ENCODE data around the gene MCAM.
A peak's percentile ranks its signal among the peaks of the same experiment; 100 is the strongest.

Gene MCAM, protein sequence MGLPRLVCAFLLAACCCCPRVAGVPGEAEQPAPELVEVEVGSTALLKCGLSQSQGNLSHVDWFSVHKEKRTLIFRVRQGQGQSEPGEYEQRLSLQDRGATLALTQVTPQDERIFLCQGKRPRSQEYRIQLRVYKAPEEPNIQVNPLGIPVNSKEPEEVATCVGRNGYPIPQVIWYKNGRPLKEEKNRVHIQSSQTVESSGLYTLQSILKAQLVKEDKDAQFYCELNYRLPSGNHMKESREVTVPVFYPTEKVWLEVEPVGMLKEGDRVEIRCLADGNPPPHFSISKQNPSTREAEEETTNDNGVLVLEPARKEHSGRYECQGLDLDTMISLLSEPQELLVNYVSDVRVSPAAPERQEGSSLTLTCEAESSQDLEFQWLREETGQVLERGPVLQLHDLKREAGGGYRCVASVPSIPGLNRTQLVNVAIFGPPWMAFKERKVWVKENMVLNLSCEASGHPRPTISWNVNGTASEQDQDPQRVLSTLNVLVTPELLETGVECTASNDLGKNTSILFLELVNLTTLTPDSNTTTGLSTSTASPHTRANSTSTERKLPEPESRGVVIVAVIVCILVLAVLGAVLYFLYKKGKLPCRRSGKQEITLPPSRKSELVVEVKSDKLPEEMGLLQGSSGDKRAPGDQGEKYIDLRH

DNA sequence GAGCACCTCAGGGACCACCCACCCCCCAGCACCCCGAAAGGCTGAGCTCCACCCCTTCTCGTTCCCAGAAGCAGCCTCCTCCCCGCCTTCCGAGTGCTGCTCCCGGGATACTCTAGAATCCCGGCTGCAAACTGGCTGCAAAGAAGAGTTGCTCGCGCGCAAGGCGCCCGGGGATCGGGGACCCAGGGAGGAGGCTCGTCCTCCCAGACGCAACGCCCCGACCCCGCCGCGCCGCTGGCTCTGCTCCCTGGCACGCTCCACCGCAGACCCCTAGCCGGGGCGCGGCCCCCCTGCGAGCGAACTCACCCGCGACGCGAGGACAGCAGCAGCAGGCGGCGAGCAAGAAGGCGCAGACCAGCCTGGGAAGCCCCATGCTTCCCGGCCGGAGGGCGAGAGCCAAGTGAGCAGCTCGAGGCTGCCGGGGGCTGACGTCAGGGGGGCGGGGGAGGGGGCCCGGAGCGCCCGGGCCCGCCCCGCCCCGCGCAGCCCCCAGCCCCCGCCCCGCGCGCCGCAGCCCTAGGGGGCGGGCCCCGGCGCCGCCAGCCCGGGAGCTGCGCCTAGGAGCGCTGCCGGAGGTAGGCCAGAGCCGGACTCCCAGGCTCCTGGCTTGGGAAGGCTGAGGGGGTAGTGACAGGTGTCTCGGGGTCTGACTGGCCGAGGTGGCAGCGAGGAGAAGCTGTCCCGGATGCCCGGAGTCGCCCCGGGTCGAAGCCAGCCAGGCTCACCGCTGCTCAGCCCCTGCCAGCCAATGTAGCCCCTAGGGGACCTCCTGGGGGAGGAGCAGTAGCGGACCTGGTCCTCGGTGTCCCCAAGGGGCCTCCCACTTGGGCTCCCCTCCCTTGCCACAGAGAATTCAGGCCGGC, at the start of gene MCAM:
MCAM (minus strand) TSS at position 402 of the 863 bp plus-strand sequence; CDS start at position 373, 29 bp downstream.
- DNase-seq: no peak

DNA sequence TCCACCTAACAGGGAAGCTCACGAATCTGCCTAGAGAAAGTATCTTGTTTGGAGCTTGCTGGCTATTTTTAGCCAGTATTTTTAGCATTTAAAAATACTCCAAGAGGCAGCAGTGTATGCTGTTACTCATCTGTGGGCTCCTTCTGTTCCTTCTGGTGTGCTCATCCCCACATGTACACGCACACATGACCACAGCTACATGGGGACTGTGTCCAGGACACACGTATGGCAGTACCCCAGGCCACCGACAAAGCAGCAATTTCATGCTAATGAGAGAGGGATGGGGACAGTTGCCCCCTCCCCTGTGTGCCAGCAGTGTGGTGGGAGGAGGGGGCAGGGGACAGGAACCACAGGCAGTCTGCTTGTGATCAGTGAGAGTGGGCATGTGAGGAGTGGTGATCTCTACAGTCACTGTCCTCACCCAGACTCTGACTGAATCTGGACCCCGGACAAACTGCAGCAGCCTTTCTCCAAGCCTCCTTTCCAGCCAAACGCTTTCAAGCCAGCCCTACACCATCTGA, 48.2 kb upstream of the MCAM start:
- peak in 1 of 2 experiments; percentile 11 for DNase-seq

DNA sequence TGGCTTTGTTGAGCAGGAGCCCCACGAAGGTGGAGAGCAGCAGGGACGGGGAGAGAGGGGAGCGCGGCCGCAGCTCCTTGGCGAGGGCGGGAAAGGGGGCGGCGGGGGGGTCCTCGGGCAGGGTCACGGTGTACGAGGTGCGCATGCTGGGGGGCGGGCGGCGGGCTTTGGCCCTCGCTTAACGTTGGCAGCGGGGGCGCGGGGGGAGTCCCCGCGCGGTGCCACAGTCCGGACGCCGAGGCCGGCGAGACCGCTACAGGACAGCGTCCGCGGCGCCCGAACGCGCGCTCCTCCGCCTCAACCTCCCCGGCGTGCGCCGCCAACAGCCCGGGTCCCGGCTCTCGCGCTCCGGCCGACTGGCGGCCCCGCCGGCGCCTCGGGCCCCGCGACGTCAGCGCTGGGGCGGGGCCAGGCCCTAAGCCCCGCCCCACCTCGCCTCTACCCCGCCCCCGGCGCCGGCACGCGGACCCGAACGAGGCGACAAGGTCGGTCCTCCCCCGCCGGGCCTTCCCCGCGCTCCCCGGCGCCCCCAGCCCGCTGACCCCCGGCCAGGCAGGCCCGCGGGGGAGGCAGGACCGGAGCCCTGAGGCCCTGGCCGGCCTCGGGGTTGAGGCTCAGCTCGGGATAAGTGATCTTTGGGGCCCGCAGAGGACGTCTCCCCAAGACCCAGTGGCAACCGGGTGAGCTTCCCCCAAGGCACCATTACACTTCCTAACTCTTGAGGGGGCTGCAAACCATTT, 47.1 kb upstream of the MCAM start:
- DNase-seq: peak; percentile 27 to 38

DNA sequence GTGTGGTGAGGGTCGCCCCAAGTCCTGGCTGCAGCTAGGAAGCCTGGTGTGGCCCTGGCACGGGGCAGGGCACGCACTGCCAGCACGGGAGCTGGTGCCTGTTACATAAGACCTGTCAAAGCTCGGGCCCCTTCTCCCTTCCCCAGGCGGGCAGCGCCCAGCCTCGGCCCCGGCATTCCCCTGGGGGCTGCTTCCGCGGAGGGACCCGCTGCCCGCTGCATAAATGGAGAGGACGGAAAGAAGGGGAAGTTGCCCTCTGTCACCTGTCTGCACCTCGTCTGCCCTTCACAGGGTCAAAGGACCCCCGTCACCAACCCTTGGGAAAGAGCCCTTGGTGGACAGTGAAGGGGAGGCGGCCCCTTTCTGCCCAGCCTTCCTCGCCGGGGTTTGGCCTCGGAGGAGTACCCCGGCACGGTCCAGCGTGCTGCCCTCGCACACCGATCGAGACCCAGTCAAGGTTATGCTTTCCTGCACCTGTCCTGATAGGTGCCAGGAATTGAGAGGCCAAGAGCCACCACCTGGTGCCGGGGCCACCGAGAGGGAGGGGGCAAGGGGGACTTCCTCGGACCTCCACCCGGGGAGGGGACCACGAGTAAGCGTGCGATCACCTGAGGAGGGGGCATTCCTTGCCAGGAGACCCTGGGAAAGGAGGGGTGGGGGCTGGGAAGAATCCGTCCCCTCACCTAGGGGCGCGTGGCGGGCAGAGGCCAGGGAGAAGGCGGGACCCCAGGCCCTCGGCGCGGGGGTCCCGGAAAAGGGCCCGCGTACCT, 46.3 kb upstream of the MCAM start:
- no peak for DNase-seq

DNA sequence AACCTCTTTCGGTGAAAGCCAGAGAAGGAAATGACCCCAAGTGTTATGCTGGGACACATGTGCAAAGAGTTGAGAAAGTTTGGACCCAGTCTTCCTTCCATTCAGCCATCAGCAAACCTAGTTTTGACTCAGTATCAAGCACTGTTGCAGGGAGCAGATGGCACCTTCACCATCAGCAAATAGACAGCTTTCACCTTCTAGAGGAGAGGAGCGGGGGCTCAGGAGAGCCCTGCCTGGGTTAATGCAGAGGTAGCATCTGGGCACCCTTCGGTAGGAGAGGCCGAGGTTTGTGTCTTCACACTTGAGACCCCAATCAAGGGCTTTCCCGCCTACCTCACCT, 45.8 kb upstream of the MCAM start:
- no peak for DNase-seq

DNA sequence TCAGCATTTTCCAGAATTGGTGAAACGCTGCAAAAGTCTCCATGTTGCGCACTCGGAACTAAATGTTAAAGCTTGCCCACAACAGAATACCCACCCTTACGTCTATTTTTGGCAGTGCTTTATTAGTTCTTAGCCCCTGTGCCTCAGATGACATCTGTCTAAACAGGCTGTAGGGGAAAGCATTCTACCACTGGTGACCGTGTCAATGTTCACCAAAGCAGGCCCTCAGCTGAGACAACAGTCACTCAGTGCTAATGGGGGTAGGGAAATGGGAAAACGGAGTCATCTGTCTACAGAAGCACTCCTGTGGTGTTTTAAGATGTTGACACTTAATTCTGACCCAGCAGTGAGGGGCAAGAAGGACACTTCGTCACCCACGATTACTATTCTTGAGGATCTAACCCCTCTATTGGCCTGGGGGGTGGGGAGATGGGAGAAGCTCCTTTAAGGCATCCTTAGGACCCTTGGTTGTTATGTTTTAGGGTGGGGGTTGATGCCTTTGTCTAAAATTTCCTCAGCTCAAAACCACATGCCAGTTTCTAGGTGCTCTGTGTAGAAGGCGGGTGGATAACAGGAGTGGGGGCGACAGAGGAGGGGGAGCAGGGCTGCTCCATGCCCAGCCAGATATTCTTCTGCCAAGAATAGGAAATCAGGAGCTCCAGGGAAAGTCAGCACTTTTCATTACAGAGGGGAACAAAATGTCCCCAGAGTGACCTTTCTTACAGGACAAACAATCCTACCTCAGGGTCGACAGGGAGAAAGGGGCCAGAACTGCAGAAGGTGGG, 45.2 kb upstream of the MCAM start:
- DNase-seq: no peak

DNA sequence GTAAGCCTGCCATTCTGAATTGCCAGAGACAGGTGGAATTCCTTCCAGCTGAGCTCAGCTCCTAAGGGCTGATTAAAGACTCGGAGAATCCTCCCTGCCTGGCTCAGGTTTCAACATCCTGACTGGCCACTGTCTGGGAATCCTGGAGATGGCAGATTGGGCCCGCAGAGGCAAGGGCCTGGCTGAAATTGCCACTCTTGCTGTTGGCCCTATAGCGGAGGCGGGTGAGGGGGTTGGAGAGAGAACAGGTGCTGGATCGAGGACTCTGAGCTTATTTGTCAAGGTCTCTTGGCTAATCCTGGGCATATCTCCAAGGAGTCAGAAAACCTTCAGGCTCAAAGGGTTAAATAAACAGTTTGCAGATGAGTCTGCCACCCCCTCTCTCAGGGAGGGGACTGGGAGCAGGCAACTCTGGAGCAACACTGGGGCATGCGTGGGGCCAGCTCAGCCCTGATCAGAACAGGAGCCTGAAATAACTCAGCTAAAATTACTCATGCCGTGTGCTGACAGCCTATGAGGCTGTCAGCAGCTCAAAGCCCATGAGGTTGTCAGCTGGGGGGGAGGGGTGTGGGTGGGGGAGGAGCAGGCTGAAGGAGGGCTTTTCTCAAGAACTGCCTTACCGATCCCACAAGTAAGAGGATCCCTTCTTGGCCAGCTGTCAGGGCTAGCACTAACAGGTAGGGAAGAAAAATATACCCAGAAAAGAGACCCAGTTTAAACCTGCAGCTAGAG, 44.3 kb upstream of the MCAM start:
- DNase-seq: peak; percentile 47 to 73

DNA sequence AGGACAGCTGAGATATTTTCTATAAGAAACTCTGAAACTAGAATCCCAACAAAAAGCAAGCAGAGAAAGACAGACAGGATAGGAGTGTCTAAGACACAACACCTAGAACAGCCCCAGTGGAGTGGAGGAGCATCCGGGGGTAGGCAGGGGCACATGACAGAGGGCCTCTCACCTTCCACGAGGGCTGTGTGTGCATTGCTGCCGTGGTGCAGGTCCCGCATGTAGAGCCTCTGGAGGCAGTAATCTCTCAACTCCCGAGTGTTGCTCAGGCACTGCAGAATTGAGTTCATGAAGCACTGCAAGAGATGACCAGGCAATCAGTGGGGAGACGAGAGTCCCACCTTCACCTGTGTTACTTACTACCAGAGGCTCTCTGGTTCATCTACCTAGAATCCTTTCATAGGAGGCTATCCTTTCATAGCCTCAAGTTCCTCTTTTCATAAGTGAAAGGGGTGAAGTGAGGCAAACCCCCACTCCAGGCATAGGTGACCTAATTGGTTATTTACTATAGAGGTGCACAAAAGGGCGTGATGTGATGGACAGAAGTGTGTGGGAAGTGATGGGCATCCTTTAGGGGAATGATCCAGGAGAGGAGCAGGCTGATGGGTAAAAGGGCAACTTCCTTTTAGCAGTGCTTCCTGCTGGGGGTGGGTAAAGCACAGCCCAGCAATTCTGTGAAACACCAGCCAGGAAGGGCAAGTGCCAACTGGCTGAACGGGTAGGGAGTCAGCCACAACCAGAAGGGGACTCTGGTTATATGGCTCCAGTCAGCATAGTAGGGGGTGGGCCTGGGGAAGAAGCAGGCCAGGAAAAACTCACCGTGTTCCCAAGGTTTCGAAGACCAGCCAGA, 42.7 kb upstream of the MCAM start:
- peak; percentile 40 to 61 for DNase-seq

DNA sequence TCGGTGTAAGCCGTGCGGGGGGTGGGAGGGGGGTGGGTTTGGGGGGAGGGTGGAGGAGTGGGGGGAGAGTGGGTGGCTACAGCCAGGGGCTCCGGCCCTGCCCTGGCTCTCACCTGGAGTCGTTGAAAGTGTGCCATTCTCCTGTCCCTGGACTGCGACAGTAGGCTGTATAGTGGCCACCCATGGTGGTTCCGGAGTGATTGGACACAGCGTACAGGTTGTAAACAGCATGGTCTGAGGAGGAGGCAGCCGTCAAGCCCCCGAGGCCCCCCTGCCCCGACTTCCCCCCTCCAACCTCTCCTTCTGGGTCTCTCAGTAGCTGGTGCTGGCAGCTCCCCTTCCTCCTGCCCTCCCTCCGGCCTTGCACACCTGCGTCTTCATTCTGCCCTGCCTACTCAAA, 40.1 kb upstream of the MCAM start:
- no peak for DNase-seq

DNA sequence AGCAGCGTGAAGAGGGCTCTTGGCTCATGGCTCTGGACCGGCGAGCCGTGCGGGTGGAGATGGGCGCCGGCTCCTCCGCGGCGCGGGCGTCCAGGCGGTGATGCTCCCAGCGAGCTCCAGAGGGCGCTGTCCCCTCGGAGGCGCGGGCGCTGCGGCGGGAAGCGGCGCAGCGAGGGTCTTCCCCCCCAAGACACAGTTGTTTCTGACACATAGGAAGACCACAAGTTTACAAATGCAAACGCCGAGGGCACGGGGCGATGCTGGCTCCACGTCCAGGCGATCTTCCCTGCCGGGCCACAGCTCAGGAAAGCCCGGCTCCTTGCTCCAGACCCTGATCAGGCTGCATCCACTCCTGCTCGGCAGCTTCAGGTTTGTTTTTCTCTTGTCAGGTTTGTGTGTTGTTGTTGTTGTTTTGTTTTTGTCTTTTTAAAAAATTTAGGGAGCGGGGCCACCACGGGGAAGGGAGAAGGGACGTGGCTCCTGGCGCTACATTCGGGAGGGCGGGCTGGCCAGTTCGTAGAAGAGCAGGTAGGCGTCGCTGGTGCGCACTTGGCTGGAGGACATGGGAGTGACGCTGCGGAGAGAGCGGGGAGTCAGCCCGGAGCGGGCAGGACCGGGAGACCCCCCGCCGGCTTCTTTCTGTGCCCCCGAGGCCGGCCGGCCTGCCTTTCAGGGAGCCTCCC, 39.6 kb upstream of the MCAM start:
- peak; percentile 42 to 51 for DNase-seq

DNA sequence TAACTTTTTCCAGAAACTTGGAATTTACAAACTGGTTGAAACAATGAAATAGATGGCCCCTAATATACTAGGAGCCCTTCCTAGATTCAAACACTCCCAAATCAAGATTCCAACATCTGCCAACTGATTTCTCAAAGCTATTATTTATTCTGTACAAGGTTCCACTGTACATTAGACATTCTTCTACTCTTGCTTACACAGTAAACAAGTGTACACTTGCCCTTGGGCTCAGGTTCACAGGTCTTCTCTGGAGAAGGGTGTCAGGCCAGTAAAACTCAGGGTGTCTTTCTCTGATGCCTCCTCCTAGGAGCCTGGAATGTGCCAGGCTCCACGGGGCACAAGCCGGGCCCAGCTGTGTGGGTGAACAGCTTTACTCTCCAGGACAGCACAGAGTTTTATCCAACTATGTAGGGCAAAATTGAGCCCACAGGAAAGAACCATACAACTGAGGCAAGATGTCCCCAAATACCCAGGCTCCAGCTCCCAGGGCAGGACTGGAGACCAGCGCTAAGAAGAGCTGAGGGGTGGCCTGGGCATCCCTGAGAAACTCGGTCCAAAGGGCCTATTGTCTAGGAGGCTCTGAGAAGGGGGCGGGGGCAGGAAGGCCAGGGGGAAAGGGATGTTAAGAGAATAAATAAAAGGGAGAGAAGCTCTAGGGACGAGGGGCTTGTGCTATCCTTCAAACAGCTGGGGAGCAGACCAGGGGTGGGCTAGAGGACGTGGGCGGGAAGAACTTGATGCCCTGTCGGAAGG, 38.3 kb upstream of the MCAM start:
- DNase-seq: no peak

DNA sequence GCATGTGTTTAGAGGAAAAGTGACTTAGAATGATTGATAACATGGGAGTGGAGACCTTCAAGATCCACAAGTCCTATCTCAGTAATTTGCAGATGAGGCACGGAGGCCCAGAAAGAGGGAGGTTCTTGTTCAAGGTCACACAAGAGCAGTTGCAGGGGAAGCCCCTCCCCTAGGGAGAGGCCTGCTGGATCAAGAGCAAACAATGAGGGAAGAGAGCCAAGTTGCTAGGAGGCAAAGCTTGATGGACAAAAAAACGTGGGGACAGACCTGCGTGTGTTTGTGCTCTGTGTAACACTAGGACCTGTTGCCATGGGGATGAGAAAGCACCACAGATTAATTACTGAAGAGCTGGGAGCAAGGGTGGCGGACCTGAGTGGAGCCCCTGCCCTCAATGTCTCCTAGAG, 35.9 kb upstream of the MCAM start:
- DNase-seq: no peak

DNA sequence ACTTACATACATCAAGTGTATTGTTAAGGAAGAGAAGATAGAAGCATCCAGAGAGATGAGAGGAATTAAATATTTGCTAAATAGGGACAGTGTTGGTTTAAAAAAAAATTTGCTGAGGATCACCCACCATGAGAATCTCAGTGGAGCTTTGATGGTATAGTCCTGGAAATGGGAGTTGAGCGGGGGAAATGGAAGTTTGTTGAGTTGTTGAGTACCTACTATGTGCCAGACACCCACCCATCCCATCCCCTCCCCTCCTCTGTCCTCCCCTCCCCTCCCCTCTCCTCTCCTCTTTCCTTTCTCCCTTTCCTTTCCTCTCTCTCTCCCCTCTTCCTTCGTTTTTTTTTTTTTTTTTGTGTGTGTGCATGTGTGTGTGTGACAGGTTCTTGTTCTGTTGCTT, 34.3 kb upstream of the MCAM start:
- no peak for DNase-seq

DNA sequence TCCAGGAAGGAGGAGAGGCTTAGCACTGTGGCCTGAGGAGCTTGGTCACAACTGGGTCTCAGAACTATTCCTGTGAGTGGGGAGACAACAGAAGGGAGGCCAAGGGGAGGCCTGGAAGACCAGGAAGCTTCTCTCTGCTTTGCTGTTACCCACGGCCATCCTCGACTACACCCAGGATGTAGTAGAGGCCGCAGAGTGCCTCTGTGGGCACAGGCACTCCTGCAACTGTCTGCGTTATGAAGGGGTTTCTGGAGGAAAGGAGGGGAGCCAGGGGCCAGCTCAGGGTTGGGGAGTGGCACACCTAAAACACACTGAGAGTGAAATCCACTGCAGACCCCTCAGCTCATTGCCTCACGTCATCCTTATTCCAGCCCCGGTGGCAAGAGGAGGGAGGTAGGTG, 33.4 kb upstream of the MCAM start:
- no peak for DNase-seq

DNA sequence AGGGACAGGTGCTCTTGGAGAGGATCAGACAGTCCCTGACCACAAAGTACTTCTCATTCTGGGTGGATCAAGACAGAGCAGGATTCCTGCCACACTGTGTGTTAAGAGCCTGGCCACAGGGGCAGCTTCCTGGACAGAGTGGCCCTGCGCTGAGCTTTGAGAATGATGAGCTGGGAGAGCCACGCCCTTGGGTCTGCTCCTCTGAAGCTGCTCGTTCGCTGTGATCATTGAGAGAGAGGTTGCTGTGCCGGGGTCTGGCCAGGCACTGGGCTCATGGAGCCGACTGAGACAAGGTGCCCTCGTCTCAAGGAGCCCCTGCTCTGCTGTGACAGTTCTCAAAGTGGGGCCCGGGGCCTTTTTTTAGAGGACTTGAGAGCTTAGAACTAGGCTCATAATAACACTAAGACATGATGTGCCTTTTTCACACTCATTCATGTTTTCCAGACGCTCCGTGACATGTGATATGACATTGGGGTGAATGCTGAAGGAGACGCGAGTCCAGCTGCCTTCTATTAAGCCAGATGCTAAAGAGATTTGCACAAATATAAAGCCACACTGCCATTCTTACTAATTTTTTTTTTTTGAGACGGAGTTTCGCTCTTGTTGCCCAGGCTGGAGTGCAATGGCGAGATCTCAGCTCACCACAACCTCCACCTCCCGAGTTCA, 31.1 kb upstream of the MCAM start:
- DNase-seq: no peak

DNA sequence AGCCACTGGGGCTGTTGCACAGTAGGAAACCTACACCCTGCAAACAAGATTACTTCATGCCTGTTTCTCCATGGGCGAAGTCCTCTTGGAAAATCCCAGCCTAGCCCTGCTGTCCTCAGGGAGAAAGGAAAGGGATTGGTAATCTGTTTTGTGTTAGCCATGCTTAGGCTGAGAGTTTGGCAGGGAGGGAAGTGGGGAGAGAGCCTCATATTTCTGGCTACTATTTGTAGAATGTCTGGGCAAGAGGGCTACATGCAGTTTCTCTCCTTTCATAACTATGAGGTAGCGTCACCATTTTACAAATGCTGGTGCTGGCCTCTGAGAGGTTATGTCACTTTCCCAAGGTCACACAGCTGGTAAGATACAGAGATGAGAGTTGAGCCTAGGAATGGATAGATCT, 30.3 kb upstream of the MCAM start:
- no peak for DNase-seq

DNA sequence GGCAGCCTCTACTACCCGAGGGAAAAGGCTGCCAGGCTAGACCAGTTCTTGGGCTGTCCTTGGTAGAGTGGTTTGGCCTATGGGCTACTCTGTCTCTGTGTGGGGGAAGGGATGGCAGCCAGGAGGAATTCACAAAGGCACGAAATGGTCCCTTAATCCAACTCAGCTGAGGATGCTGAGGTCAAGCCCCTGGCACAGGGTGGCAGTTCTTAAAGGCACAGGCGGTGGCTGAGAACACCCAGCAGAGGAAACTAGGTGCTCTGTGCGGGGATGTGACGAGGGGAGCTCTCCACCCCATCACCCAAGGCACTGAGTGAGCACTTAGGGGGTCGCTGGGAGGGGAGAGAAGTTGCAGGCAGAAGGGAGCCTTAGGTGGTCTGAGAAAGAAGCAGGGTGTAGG, 29.7 kb upstream of the MCAM start, which contains the start of gene MFRP:
MFRP (minus strand) TSS at position 101 of the 400 bp plus-strand sequence. CDS start 192 bp downstream, outside the sequence.
- DNase-seq: no peak
